A204.1 (cell line): ENCODE results near the gene KRTAP4-16.
"Not testable (repeated sequence)": the region's sequence is repeated elsewhere in the genome, so short reads cannot be mapped to it uniquely, and the experiment has no call there.

Source experiments
- FAIRE-seq: peaks from 2 replicates; lab custom pipeline; 2012; peaks lifted over from hg19 to GRCh38; lab: Jason Lieb, UNC

The KRTAP4-16 gene

GRCh38 chr17:41101586-41102259, at the start of gene KRTAP4-16:
Gene KRTAP4-16, minus strand, starts transcription at chr17:41102209. Its CDS starts 0 bp downstream, at chr17:41102209.
- no peak for FAIRE-seq

- FAIRE-seq, result no peak
Measured at GRCh38 chr17:41151525-41151924, 49.5 kb upstream of the KRTAP4-16 start.

- no peak for FAIRE-seq
Measured at GRCh38 chr17:41150026-41150425, 48.0 kb upstream of the KRTAP4-16 start.

- FAIRE-seq, result no peak
Measured at GRCh38 chr17:41149652-41149985, 47.6 kb upstream of the KRTAP4-16 start, which contains the start of gene KRTAP4-5. Gene KRTAP4-5, minus strand, starts transcription at chr17:41149825. Its CDS starts 58 bp downstream, at chr17:41149767.

GRCh38 chr17:41148971-41149651, 47.1 kb upstream of the KRTAP4-16 start:
- FAIRE-seq, result not testable (repeated sequence)

- no peak for FAIRE-seq
Measured at GRCh38 chr17:41147531-41148204, 45.7 kb upstream of the KRTAP4-16 start.

- FAIRE-seq, result no peak
Measured at GRCh38 chr17:41145261-41145660, 43.3 kb upstream of the KRTAP4-16 start.

- FAIRE-seq, result no peak
Measured at GRCh38 chr17:41144846-41145245, 42.8 kb upstream of the KRTAP4-16 start.

- no peak for FAIRE-seq
Measured at GRCh38 chr17:41141361-41141760, 39.4 kb upstream of the KRTAP4-16 start.

- no peak for FAIRE-seq
Measured at GRCh38 chr17:41140360-41141131, 38.5 kb upstream of the KRTAP4-16 start, which contains the start of gene KRTAP4-6. Gene KRTAP4-6, minus strand, starts transcription at chr17:41140544. Its CDS starts 57 bp downstream, at chr17:41140487.

- FAIRE-seq, result not testable (repeated sequence)
Measured at GRCh38 chr17:41139865-41140264, 37.9 kb upstream of the KRTAP4-16 start.

- no peak for FAIRE-seq
Measured at GRCh38 chr17:41133880-41134735, 32.1 kb upstream of the KRTAP4-16 start.

GRCh38 chr17:41131979-41132378, 30.0 kb upstream of the KRTAP4-16 start:
- no peak for FAIRE-seq

GRCh38 chr17:41127371-41127770, 25.4 kb upstream of the KRTAP4-16 start:
- FAIRE-seq, result no peak

GRCh38 chr17:41126412-41126811, 24.4 kb upstream of the KRTAP4-16 start:
- no peak for FAIRE-seq

- FAIRE-seq, result no peak
Measured at GRCh38 chr17:41125064-41125463, 23.1 kb upstream of the KRTAP4-16 start.

GRCh38 chr17:41123991-41124371, 22.0 kb upstream of the KRTAP4-16 start, which contains the start of gene KRTAP4-12:
Gene KRTAP4-12, minus strand, starts transcription at chr17:41124182. Its CDS starts 60 bp downstream, at chr17:41124122.
- FAIRE-seq, result not testable (repeated sequence)

GRCh38 chr17:41123292-41123990, 21.4 kb upstream of the KRTAP4-16 start:
- FAIRE-seq, result not testable (repeated sequence)

GRCh38 chr17:41121742-41122141, 19.7 kb upstream of the KRTAP4-16 start:
- no peak for FAIRE-seq
